Measurements from ENCODE around the gene LCN9.

LCN9 gene

GRCh38 chr9:135689011-135689410 lies 25.9 kb downstream of the LCN9 start:
- ChIA-PET POLR2A (no interaction called here), CTCF (no interaction called here)
- no peak for TF ChIP-seq CTCF (IDR thresholded peaks at IDR 0.05; ENCODE audit: control extremely low read depth, extremely low read depth, low read depth, missing control alignments)
- DNase-seq (ENCODE audit: extremely low spot score) = no peak

- CTCF ChIA-PET = interaction anchor here (1.4 kb wide), 1 partner anchor 277 kb away, joined by 3 read pairs; no protein-coding TSS in a partner anchor
- DNase-seq (ENCODE audit: extremely low spot score) = no peak
- TF ChIP-seq CTCF (IDR thresholded peaks at IDR 0.05; ENCODE audit: control extremely low read depth, extremely low read depth, low read depth, missing control alignments) = no peak
- POLR2A ChIA-PET = no interaction called here
Observed at GRCh38 chr9:135690836-135691570, 27.9 kb downstream of the LCN9 start.

- no peak for TF ChIP-seq CTCF (IDR thresholded peaks at IDR 0.05; ENCODE audit: control extremely low read depth, extremely low read depth, low read depth, missing control alignments)
- no peak for DNase-seq (ENCODE audit: extremely low spot score)
- CTCF ChIA-PET = no interaction called here
- POLR2A ChIA-PET = no interaction called here
Observed at GRCh38 chr9:135692410-135692809, 29.3 kb downstream of the LCN9 start.

GRCh38 chr9:135693265-135693664 lies 30.2 kb downstream of the LCN9 start:
- no peak for TF ChIP-seq CTCF (IDR thresholded peaks at IDR 0.05; ENCODE audit: control extremely low read depth, extremely low read depth, low read depth, missing control alignments)
- ChIA-PET CTCF (interaction anchor here (2.4 kb wide), 1 partner anchor 12 kb away, joined by 9 read pairs; no protein-coding TSS in a partner anchor), POLR2A (no interaction called here)
- DNase-seq (ENCODE audit: extremely low spot score) = no peak

- no peak for DNase-seq (ENCODE audit: extremely low spot score)
- CTCF ChIA-PET = interaction anchor here (0.8 to 2.4 kb wide), 2 partner anchors 9 to 11 kb away, joined by 3 to 9 read pairs; no protein-coding TSS in a partner anchor
- POLR2A ChIA-PET = no interaction called here
- no peak for TF ChIP-seq CTCF (IDR thresholded peaks at IDR 0.05; ENCODE audit: control extremely low read depth, extremely low read depth, low read depth, missing control alignments)
Observed at GRCh38 chr9:135693771-135694170, 30.7 kb downstream of the LCN9 start.

GRCh38 chr9:135694414-135694813 lies 31.3 kb downstream of the LCN9 start:
- DNase-seq (ENCODE audit: extremely low spot score) = no peak
- TF ChIP-seq CTCF (IDR thresholded peaks at IDR 0.05; ENCODE audit: control extremely low read depth, extremely low read depth, low read depth, missing control alignments) = no peak
- ChIA-PET CTCF (interaction anchor here (0.8 to 2.4 kb wide), 2 partner anchors 8 to 11 kb away, joined by 3 to 9 read pairs; no protein-coding TSS in a partner anchor), POLR2A (no interaction called here)
